MM.1S (cell line): ENCODE results near the gene YIPF4.

Experiments
- EZH2 ChIP-seq: fragments of 300-600 bp; sonication (generic); optimal IDR thresholded peaks from 2 replicates; pipeline ENCODE3; 2017; ENCODE audit warnings: low read depth, mild to moderate bottlenecking, antibody characterized with exemption, low read length, mixed read lengths
- EZH2phosphoT487 ChIP-seq: fragments of 300-600 bp; sonication (generic); IDR thresholded peaks from 2 replicates; pipeline ENCODE4 v1.6.1; 2018; ENCODE audit warnings: antibody characterized with exemption, low read length
- TF ChIP-seq, protein P1 (sequence below): fragments of 300-600 bp; sonication (generic); IDR thresholded peaks from 2 replicates; pipeline ENCODE4 v1.5.1; 2016; ENCODE audit warnings: antibody characterized with exemption, low read length, mixed read lengths

DNA sequence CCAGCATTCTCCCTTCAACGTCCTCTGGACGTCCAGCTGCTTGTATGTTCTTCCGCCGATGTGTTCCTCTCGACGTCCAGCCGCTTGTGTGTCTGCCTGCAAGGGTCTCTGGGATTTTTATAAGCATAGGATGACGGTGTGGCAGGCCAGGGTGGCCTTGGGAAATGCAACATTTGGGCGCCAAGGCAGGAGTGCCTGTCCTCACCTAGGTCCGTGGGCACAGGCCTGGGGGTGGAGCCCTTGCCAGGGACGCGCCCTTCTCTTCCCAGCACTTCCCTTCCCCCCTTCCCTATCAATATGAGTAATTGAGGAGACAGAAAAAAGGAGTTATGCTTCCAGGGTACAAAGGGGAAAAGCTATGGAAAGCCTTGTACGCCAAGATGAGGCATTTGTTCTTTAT, 19.5 kb upstream of the YIPF4 start:
- TF ChIP-seq, protein P1, sequence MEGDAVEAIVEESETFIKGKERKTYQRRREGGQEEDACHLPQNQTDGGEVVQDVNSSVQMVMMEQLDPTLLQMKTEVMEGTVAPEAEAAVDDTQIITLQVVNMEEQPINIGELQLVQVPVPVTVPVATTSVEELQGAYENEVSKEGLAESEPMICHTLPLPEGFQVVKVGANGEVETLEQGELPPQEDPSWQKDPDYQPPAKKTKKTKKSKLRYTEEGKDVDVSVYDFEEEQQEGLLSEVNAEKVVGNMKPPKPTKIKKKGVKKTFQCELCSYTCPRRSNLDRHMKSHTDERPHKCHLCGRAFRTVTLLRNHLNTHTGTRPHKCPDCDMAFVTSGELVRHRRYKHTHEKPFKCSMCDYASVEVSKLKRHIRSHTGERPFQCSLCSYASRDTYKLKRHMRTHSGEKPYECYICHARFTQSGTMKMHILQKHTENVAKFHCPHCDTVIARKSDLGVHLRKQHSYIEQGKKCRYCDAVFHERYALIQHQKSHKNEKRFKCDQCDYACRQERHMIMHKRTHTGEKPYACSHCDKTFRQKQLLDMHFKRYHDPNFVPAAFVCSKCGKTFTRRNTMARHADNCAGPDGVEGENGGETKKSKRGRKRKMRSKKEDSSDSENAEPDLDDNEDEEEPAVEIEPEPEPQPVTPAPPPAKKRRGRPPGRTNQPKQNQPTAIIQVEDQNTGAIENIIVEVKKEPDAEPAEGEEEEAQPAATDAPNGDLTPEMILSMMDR: no peak
- no peak for TF ChIP-seq EZH2phosphoT487
- no peak for TF ChIP-seq EZH2
